ENCODE data around the gene CALD1.

The CALD1 gene

DNA sequence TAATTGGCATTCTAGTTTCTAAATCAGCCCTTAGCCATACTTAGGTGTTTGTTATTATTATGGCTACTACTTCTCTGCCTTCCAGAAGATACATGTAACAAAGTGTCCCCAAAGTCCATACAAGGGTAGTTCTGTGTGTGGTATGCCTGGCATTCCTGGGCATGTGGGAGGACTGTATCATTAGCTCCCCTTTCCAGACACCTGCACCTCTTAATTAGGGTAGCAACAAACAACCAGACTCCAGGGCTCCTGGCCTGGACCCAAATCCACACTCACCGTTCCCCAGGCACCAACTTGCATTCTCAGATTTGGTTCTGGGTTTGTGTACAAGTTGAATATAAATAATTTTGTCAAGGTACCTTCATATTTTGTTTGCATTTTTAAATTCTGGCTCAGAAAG, 15.5 kb upstream of the CALD1 start:
- DNase-seq: no peak

- DNase-seq: no peak
These were observed 15.1 kb upstream of the CALD1 start for GRCh38 chr7:134764365-134764764.

GRCh38 chr7:134766779-134767519, 12.5 kb upstream of the CALD1 start:
- DNase-seq: no peak

GRCh38 chr7:134767520-134768168, 11.8 kb upstream of the CALD1 start:
- no peak for DNase-seq

- no peak for DNase-seq
These were observed 11.2 kb upstream of the CALD1 start for GRCh38 chr7:134768243-134768642.

DNA sequence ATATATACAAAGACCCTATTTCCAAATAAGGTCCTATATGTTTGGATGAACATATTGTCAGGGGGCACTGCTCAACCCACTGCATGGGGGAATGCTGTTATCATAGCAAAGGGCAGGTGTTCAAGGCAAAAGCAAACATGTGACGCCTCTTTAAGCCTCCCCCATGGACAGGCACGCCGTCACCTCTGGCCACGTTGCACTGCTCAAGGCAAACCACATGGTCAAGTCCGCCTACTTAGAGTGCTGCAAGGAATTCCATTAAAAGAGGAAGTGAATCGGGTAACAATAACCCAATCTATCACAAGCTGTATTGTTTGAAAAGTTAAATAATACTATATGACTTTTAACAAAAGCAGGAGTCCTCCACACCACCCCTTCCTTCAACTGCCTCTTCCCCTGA, 8.8 kb upstream of the CALD1 start:
- DNase-seq: no peak

DNA sequence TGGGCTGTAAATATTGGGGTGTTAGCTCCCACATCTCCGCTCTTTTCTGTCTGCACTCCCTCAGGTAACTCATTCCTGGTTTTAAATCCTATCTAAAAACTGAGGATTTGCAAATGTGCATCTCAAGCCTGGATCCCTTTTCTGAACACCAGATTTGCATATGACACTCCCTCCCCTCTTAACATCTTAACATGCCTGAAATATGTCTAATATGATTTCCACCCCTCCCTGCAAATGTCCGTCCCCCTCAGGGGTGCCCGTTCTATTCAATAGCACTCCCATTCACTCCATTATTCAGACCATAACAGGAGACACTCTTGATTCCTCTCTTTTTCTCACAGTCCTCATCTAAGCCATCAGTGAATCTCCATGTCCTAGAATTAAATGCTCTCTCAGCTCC, 8.3 kb upstream of the CALD1 start:
- DNase-seq: no peak

- no peak for DNase-seq
These were observed 7.5 kb upstream of the CALD1 start for GRCh38 chr7:134771889-134772288.

- no peak for DNase-seq
These were observed 7.0 kb upstream of the CALD1 start for GRCh38 chr7:134772401-134772800.

DNA sequence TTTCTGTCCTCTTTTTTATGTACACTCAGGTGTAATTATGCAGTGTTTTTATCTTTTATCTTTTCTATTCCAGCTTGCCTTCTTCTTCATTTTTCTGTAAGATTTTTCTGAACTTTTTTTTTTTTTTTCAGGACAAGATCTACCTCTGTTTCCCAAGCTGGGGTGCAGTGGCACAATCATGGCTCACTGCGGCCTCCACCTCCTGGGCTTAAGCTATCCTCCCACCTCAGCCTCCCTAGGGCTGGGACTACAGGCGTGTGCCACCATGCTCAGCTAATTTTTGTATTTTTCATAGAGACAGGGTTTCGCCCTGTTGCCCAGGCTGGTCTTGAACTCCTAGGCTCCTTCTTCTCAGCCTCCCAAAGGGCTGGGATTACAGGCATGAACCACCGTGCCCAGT, 6.3 kb upstream of the CALD1 start:
- no peak for DNase-seq

DNA sequence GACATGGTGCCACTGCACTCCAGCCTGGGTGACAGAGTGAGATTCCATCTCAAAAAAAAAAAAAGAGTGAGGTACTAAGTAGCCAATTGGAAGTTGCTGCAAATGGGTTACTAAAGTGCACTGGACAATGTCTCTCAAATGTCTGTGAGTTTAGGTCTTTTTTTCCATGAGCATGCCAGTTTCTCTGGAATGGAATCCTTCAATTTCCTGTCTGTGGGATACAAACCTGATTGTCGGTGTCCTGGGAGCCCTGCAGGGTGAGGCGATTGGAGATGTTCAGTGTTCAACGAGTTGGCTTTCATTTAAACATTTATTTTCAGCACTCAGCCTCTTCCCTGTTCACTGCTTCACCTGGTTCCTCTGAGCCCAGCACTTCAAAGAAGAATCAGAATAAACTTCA, 5.3 kb upstream of the CALD1 start:
- DNase-seq: no peak

- no peak for DNase-seq
These were observed 2.0 kb upstream of the CALD1 start for GRCh38 chr7:134777470-134777869.

GRCh38 chr7:134777908-134778580, 1.4 kb upstream of the CALD1 start:
- DNase-seq: no peak

DNA sequence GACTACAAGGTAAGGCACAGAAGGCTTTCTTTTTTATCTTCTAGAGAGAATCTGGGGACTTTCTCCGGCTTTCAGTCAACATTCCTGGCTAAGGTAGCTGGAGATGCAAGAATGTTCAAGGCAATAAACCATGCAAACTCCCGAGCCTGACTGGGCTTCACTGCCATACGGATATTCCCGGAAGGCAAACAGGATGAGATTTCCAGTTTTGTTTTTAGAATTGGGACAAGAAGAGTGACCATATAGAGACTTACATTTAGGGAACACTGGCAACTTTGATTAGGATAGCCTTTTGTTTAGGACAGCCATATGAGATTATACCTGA, 269 bp downstream of the CALD1 start:
- DNase-seq: no peak

DNA sequence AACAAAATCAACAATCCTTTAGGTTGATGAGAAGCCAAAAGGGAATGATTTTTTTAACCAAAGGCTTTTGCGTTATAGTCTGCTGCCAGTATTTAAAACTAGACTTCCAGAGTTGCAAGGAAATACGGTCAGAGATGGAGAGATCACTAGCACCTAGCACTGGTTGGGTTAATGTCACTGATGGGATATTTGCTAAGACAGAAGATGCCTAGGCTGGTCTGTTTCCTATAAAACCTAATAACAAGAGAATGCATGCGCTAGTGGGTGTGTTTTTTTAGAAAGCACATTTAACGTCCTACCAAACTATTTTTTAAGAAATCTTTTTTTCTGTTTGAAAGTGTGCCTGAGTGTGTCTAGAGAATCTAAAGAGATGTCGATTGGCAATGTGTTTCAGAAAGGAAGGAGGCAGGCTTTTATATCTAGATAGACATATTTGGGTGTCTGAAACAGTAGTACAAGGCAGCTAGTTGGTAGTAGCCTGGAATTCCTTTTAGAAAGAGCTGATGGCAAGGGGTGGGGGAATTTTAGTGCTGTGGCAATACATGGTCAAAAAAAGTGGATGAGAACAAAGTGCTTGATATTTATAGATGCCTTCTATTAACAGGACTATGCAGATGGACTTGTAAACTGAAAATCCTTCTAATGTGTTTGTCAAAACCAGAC, 863 bp downstream of the CALD1 start:
- no peak for DNase-seq

DNA sequence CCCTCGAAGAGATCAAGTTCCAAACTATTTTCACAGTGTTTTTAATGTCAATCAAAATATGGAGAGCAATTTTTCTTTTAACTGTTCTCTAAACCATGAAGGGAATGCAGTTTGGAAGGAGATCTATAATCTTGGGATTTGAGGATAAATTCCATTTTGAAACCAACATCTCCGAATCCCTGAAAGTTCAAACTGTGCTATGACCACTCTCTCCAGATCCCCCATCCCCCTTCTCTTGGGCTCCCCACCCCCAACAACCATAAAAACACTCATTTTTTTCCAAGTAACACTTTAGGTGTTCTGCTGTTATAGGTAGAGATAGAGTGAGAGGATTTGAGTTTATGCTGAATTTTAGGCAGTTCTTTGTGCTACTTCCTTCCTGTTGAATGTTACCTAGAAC, 1.7 kb downstream of the CALD1 start:
- DNase-seq: no peak

GRCh38 chr7:134782121-134782623, 2.7 kb downstream of the CALD1 start:
- no peak for DNase-seq

GRCh38 chr7:134783294-134784069, 4.0 kb downstream of the CALD1 start:
- DNase-seq: no peak

- DNase-seq: no peak
These were observed 5.0 kb downstream of the CALD1 start for GRCh38 chr7:134784251-134785049.

DNA sequence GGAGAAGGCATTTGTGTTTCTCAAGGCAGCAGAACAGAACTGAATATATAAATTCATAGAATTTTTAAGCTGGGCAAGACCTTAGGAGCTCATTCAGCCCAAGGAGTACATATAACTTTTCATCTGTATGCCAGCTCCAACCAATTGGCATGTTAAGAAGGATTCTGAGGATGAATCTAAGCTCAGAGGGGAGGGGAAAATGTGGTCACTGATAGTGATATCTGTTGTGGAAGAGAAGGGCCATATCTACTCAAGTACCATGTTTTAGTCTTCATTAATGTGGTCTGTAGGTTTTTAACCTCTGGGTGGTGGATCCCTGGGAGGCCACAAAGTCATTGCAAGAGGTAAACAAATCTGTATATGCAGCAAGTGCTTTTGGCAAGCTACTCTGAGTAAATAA, 6.4 kb downstream of the CALD1 start:
- no peak for DNase-seq

- no peak for DNase-seq
These were observed 7.6 kb downstream of the CALD1 start for GRCh38 chr7:134787064-134787463.

GRCh38 chr7:134787720-134788119, 8.3 kb downstream of the CALD1 start:
- no peak for DNase-seq

Measured in activated CD8-positive, alpha-beta memory T cell treated with anti-CD3 and anti-CD28 coated beads, Interleukin-2, amount 50 U/mL, for 4 hours (primary cell).